ENCODE measurements around the gene PHF21B.

DNA sequence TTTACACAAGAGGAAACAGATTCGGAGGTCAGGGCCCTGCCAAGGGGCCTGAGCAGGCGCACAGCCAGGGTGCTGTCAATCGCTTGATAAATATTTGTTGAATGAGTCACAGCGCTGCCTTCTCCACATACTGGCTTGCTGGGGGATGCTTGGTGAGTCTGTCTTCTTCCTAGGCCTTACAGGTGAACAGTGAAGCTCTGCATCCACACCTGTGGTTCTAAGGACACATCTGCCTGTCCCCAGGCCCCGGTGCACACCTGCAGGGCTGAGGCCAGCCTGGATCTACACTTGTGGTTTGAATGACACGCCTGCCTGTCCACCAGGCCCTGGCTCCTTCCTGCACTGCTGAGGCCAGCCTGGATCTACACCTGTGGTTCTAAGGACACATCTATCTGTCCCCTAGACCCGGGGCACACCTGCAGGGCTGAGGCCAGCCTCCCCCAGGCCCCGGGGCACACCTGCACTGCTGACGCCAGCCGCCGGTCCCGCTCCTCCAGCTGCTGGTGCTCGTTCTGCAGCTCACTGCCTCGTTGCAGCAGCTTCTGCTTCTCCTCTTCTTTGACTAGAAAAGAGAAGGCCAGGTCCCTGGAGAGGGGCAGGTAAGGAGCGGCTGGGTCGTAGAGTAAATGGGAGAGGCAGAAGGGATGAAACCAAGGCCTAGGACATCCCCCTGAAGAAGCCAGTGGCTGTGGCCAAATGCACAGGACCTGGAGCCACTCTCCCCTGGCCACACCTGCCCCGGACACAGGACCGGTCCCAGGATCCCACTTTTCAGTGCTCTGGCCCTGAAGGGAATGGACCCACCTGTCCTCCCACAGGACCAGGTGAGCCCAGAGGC lies 124.6 kb downstream of the PHF21B start:
- TF ChIP-seq SP1 (IDR thresholded peaks at IDR 0.05), result no peak
- no peak for TF ChIP-seq FOXM1 (IDR thresholded peaks at IDR 0.05; ENCODE audit: borderline replicate concordance)
- TF ChIP-seq ELF4 (IDR thresholded peaks at IDR 0.05), result no peak

Data from HEK293T (cell line).